Measurements from ENCODE around the gene RTTN. TPM values are rescaled to one million over a fixed set of nuclear protein-coding genes. Genes with fewer than 3 reads are reported as not detected.
"Not testable (repeated sequence)": the region's sequence is repeated elsewhere in the genome, so short reads cannot be mapped to it uniquely, and the experiment has no call there.

RTTN gene
- total RNA-seq, 1 donor from 2014 or later: 10.6 TPM

- Histone ChIP-seq H3K4me3 (no peak overlapping the region), H3K36me3 (no peaks in the 10 kb centered on the region), H3K4me1 (peaks cover 26% of the 10 kb centered on the region), H3K27me3 (ENCODE audit: low read depth) (no peaks in the 10 kb centered on the region), H3K9me3 (replicated peaks) (peaks cover 21% of the 10 kb centered on the region), H3K27ac (replicated peaks) (no peak overlapping the region)
- intact Hi-C loops (cut with micrococcal nuclease): no loop called here
- TF ChIP-seq, protein P1, sequence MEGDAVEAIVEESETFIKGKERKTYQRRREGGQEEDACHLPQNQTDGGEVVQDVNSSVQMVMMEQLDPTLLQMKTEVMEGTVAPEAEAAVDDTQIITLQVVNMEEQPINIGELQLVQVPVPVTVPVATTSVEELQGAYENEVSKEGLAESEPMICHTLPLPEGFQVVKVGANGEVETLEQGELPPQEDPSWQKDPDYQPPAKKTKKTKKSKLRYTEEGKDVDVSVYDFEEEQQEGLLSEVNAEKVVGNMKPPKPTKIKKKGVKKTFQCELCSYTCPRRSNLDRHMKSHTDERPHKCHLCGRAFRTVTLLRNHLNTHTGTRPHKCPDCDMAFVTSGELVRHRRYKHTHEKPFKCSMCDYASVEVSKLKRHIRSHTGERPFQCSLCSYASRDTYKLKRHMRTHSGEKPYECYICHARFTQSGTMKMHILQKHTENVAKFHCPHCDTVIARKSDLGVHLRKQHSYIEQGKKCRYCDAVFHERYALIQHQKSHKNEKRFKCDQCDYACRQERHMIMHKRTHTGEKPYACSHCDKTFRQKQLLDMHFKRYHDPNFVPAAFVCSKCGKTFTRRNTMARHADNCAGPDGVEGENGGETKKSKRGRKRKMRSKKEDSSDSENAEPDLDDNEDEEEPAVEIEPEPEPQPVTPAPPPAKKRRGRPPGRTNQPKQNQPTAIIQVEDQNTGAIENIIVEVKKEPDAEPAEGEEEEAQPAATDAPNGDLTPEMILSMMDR (IDR thresholded peaks at IDR 0.05; ENCODE audit: borderline replicate concordance): no peak
- DNase-seq: no peak
Measured at GRCh38 chr18:70243131-70243929, 37.8 kb upstream of the RTTN start.

DNA sequence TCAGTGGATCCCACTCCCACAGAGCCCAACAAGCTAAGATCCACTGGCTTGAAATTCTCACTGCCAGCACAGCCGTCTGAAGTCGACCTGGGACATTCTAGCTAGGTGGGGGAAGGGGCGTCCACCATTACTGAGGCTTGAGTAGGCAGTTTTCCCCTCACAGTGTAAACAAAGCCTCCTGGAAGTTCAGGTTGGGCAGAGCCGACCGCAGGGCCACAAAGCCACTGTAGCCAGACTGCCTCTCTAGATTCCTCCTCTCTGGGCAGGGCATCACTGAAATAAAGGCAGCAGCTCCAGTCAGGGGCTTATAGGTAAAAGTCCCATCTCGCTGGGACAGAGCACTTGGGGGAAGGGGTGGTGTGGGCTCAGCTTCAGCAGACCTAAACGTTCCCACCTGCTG is 31.4 kb upstream of the RTTN start:
- peaks cover 16% of the 10 kb centered on the region for H3K4me1 ChIP-seq
- H3K4me3 ChIP-seq; DNase-seq; H3K27ac ChIP-seq (replicated peaks); intact Hi-C loops (cut with micrococcal nuclease); H3K27me3 ChIP-seq (ENCODE audit: low read depth); H3K36me3 ChIP-seq: not testable (repeated sequence)
- H3K9me3 ChIP-seq (replicated peaks): peaks cover 22% of the 10 kb centered on the region

- Histone ChIP-seq H3K27me3 (ENCODE audit: low read depth) (no peaks in the 10 kb centered on the region), H3K4me3 (no peak overlapping the region), H3K9me3 (replicated peaks) (peaks cover 15% of the 10 kb centered on the region), H3K36me3 (no peaks in the 10 kb centered on the region), H3K27ac (replicated peaks) (peak overlapping the region; percentile 74), H3K4me1 (peaks cover 16% of the 10 kb centered on the region)
- intact Hi-C loops (cut with micrococcal nuclease): no loop called here
- TF ChIP-seq, protein P1 (IDR thresholded peaks at IDR 0.05; ENCODE audit: borderline replicate concordance): no peak
- no peak for DNase-seq
Measured at GRCh38 chr18:70235478-70235877, 30.0 kb upstream of the RTTN start.

DNA sequence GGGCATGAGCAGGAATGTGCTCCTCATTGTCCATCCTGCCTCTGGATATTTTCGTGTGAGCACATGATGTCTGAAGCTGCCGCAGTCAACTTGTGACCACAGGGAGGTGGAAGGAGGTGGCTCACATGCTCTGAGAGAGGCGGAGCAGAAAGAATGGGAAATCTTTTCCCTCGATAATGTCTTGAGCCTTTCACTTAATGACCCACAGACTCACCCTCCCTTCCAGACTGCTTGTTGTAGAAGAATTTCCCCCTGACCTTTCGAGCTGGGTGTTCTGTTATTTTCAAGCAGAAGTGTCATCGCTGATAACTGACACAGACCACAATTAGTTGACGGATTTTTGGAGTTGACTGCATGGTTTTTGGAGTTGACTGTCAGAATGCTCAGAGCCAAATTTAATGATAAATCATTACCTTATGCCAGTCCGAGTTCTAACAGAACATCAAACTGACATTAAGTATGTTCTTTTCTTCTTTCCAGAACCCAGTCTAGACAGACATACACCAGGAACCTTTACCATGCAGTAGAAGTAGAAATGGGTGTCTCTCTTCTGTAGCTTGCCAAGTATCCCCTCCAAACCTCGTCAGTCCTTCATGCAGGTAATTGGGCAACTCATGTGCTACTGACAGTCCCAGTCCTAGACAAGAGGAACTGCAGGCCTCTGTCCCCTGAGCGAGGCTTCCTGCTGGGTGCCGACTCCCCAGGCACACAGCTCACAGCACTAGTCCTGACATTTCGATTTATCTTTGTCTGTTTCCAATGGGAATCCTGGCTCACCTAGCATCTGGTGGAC is 29.4 kb upstream of the RTTN start:
- Histone ChIP-seq H3K27ac (replicated peaks) (peak overlapping the region; percentile 74), H3K4me3 (peak overlapping the region; percentile 19), H3K9me3 (replicated peaks) (peaks cover 11% of the 10 kb centered on the region), H3K36me3 (no peaks in the 10 kb centered on the region), H3K27me3 (ENCODE audit: low read depth) (no peaks in the 10 kb centered on the region), H3K4me1 (peaks cover 16% of the 10 kb centered on the region)
- intact Hi-C loops (cut with micrococcal nuclease): no loop called here
- TF ChIP-seq, protein P1 (IDR thresholded peaks at IDR 0.05; ENCODE audit: borderline replicate concordance): no peak
- no peak for DNase-seq

DNA sequence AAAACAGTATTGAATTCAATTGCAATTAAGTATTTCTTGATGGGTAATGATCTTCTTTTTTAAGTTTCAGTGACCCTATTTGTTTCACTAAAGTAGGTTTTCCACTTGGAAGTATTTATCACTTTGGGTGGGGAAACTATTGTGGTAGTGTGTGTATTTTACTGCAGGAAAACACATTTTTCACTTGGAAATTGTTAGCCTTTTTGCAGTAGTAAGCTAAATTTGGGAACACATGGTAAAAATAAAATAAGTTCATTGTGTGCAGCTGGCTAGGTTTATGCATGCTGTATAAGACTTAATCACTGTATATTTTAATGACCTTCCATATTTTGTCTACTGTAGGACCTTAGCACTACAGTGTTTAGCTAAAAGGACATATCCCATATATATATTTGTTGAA is 28.5 kb upstream of the RTTN start:
- H3K4me3 ChIP-seq: no peak overlapping the region
- H3K9me3 ChIP-seq (replicated peaks): peaks cover 7% of the 10 kb centered on the region
- intact Hi-C loops (cut with micrococcal nuclease): no loop called here
- no peak for DNase-seq
- no peaks in the 10 kb centered on the region for H3K27me3 ChIP-seq (ENCODE audit: low read depth)
- H3K4me1 ChIP-seq: peaks cover 16% of the 10 kb centered on the region
- TF ChIP-seq, protein P1 (IDR thresholded peaks at IDR 0.05; ENCODE audit: borderline replicate concordance): no peak
- no peaks in the 10 kb centered on the region for H3K36me3 ChIP-seq
- H3K27ac ChIP-seq (replicated peaks): peak overlapping the region; percentile 74

- intact Hi-C loops (cut with micrococcal nuclease): no loop called here
- Histone ChIP-seq H3K9me3 (replicated peaks) (peaks cover 17% of the 10 kb centered on the region), H3K4me3 (no peak overlapping the region), H3K27me3 (ENCODE audit: low read depth) (no peaks in the 10 kb centered on the region), H3K4me1 (peaks cover 16% of the 10 kb centered on the region), H3K27ac (replicated peaks) (no peak overlapping the region), H3K36me3 (peaks cover 5% of the 10 kb centered on the region)
- TF ChIP-seq, protein P1 (IDR thresholded peaks at IDR 0.05; ENCODE audit: borderline replicate concordance): no peak
- DNase-seq: no peak
Measured at GRCh38 chr18:70232261-70232660, 26.8 kb upstream of the RTTN start.
